Esophagus muscularis mucosa (tissue), 4 donors: ENCODE results near the gene UNC5CL. TPM values are rescaled to one million over a fixed set of nuclear protein-coding genes. Genes with fewer than 3 reads are reported as not detected.
A peak's percentile ranks its signal among the peaks of the same experiment; 100 is the strongest.

Experiments
- DNase-seq: peaks from one replicate; pipeline ENCODE4 v3.0.0-alpha.2; 2017; ENCODE audit errors: extremely low spot score
- H3K27ac ChIP-seq, 4 donors: fragments of 200-600 bp; sonication (generic); replicated peaks in 1 of 4; 1 replicate in 3 of 4; 2 replicates in 1 of 4; pipeline ENCODE4 v1.5.1; 2016 to 2019; ENCODE audit warnings: mild to moderate bottlenecking in 1 of 4
- H3K27me3 ChIP-seq, 4 donors: fragments of 200-600 bp; sonication (generic); one replicate each; pipeline versions ENCODE4 v1.5.1 to v1.6.0; 2016 to 2019
- H3K36me3 ChIP-seq, 4 donors: fragments of 200-600 bp; sonication (generic); one replicate each; pipeline ENCODE4 v1.5.1; 2016 to 2019
- H3K4me1 ChIP-seq, 4 donors: fragments of 200-600 bp; sonication (generic); one replicate each; pipeline ENCODE4 v1.5.1; 2016 to 2019
- H3K4me3 ChIP-seq, 4 donors: fragments of 200-600 bp; sonication (generic); 1 replicate in 2 of 4; 2 replicates in 2 of 4; pipeline ENCODE4 v1.5.1; 2016 to 2019; ENCODE audit warnings: mild to moderate bottlenecking in 4 of 4, moderate library complexity in 1 of 4
- H3K9me3 ChIP-seq, 4 donors: fragments of 200-600 bp; sonication (generic); 1 replicate in 3 of 4; 2 replicates in 1 of 4; pipeline ENCODE4 v1.5.1; 2016 to 2019
- EP300 ChIP-seq: sonication (generic); formaldehyde crosslinking; IDR thresholded peaks from one replicate; pipeline ENCODE4 v1.6.1; 2017; ENCODE audit warnings: antibody characterized with exemption
- POLR2A ChIP-seq: fragments of 450-650 bp; IDR thresholded peaks from one replicate; pipeline ENCODE4 v1.6.1; 2017; ENCODE audit warnings: antibody characterized with exemption, moderate library complexity, mild to moderate bottlenecking, low read depth
- POLR2AphosphoS5 ChIP-seq, 2 donors: sonication (generic); formaldehyde crosslinking; IDR thresholded peaks; one replicate each; pipeline ENCODE4 v1.6.1; 2017; ENCODE audit warnings: antibody characterized with exemption in 2 of 2
- WGBS: methylation state at CpG from one replicate; pipeline ENCODE4 v1.1.5; 2018; 5-methylcytosine and 5-hydroxymethylcytosine counted together
- intact Hi-C: fragments of 100-400 bp; cut with DNase I; formaldehyde crosslinking; loops from one replicate; pipeline ENCODE4 v1.15.1; 2023
- total RNA-seq, 4 donors: library from RNA; depleted of rRNA; stranded (reverse); fragments of >200 nt; gene quantifications; one replicate each; pipeline versions ENCODE4 v1.1.0 to v1.2.1, GENCODE V29; 2016
- TF ChIP-seq, protein P1 (sequence below), 3 experiments: fragments of 200-600 bp in 2 of 3; fragments of 450-650 bp in 1 of 3; sonication (generic) in 2 of 3; IDR thresholded peaks; one replicate each; pipeline ENCODE4 v1.5.1; 2017 to 2019; ENCODE audit warnings: antibody characterized with exemption in 3 of 3, mild to moderate bottlenecking in 2 of 3, moderate library complexity in 1 of 3

UNC5CL gene
- total RNA-seq, 4 donors from 2014 or later, result 0.33 to 0.83 (median 0.60) TPM

DNA sequence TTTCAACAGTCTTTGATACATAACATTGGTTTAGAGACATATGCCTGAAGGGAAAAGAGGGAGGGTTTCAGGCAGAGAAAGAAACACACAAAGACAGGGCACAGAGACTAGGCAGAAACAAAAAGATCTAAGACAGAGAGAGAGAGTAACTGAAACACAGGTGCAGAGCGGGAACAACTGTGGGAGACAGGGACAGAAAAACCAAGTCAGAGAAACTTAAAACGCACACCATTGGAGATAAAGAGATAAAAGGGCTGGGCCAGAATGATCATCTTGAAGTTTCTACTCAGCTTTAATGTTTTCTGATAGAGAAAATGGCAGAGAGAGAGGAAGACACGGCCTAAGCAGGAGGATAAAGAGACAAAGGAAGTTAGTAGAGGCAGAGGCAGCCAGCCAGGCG lies 11.8 kb downstream of the UNC5CL start:
- 54% methylated on average over 4 of the region's 4 CpGs for WGBS

GRCh38 chr6:41025966-41026530 lies 13.0 kb downstream of the UNC5CL start:
- Histone ChIP-seq H3K4me3 (no peak overlapping the region), H3K27ac (no peak overlapping the region), H3K27me3 (no peaks in the 10 kb centered on the region), H3K4me1 (peaks cover 12 to 23% (median 20%) of the 10 kb centered on the region in 4 donors), H3K9me3 (no peaks in the 10 kb centered on the region), H3K36me3 (no peaks in the 10 kb centered on the region)
- DNase-seq, result no peak
- intact Hi-C loops, result loop anchor here (5.0 to 10.0 kb wide), 3 partner anchors 41 to 1681 kb away; no protein-coding TSS in a partner anchor
- 72% methylated on average over 3 of the region's 3 CpGs for WGBS
- TF ChIP-seq POLR2A (no peak), POLR2AphosphoS5 (IDR thresholded peaks at IDR 0.05) (no peak), EP300 (no peak)
- TF ChIP-seq, protein P1, sequence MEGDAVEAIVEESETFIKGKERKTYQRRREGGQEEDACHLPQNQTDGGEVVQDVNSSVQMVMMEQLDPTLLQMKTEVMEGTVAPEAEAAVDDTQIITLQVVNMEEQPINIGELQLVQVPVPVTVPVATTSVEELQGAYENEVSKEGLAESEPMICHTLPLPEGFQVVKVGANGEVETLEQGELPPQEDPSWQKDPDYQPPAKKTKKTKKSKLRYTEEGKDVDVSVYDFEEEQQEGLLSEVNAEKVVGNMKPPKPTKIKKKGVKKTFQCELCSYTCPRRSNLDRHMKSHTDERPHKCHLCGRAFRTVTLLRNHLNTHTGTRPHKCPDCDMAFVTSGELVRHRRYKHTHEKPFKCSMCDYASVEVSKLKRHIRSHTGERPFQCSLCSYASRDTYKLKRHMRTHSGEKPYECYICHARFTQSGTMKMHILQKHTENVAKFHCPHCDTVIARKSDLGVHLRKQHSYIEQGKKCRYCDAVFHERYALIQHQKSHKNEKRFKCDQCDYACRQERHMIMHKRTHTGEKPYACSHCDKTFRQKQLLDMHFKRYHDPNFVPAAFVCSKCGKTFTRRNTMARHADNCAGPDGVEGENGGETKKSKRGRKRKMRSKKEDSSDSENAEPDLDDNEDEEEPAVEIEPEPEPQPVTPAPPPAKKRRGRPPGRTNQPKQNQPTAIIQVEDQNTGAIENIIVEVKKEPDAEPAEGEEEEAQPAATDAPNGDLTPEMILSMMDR (IDR thresholded peaks at IDR 0.05), result no peak

More for the DNA sequence above, 11.8 kb downstream of the UNC5CL start:
- Histone ChIP-seq H3K4me3 (peak overlapping the region; percentile 59 to 62 (median 60)), H3K9me3 (no peaks in the 10 kb centered on the region), H3K4me1 (peaks cover 12 to 23% (median 20%) of the 10 kb centered on the region in 4 donors), H3K27ac (peak overlapping the region in 2 of 4 donors; percentile 78 to 79), H3K36me3 (no peaks in the 10 kb centered on the region), H3K27me3 (no peaks in the 10 kb centered on the region)
- intact Hi-C loops, result loop anchor here (5.0 to 10.0 kb wide), 3 partner anchors 40 to 1682 kb away; no protein-coding TSS in a partner anchor
- no peak for DNase-seq
- TF ChIP-seq EP300 (no peak), POLR2AphosphoS5 (IDR thresholded peaks at IDR 0.05) (no peak)

- 90% methylated on average over 3 of the region's 3 CpGs for WGBS
- Histone ChIP-seq H3K4me3 (no peak overlapping the region), H3K9me3 (no peaks in the 10 kb centered on the region), H3K36me3 (no peaks in the 10 kb centered on the region), H3K27me3 (no peaks in the 10 kb centered on the region), H3K27ac (no peak overlapping the region), H3K4me1 (peaks cover 7 to 13% (median 11%) of the 10 kb centered on the region in 4 donors)
- TF ChIP-seq, protein P1 (IDR thresholded peaks at IDR 0.05), result no peak
- no peak for TF ChIP-seq POLR2AphosphoS5 (IDR thresholded peaks at IDR 0.05)
- TF ChIP-seq EP300, result no peak
- no peak for TF ChIP-seq POLR2A
- intact Hi-C loops, result loop anchor here (10.0 kb wide), 2 partner anchors 1038 to 1678 kb away; no protein-coding TSS in a partner anchor
- no peak for DNase-seq
These were observed 15.9 kb downstream of the UNC5CL start for GRCh38 chr6:41023114-41023513.

GRCh38 chr6:41022294-41022693 lies 16.7 kb downstream of the UNC5CL start:
- no peaks in the 10 kb centered on the region for H3K9me3 ChIP-seq
- H3K4me1 ChIP-seq, result peaks cover 2 to 6% (median 3%) of the 10 kb centered on the region in 4 donors
- DNase-seq, result no peak
- intact Hi-C loops, result loop anchor here (10.0 kb wide), 2 partner anchors 1037 to 1677 kb away; no protein-coding TSS in a partner anchor
- no peak overlapping the region for H3K4me3 ChIP-seq
- no peak overlapping the region for H3K27ac ChIP-seq
- H3K27me3 ChIP-seq, result no peaks in the 10 kb centered on the region
- TF ChIP-seq POLR2A (no peak), EP300 (no peak), POLR2AphosphoS5 (IDR thresholded peaks at IDR 0.05) (no peak)
- TF ChIP-seq, protein P1 (IDR thresholded peaks at IDR 0.05), result no peak
- H3K36me3 ChIP-seq, result no peaks in the 10 kb centered on the region

- intact Hi-C loops, result loop anchor here (10.0 kb wide), 2 partner anchors 1037 to 1677 kb away; no protein-coding TSS in a partner anchor
- H3K4me3 ChIP-seq, result no peak overlapping the region
- 87% methylated on average over 3 of the region's 3 CpGs for WGBS
- H3K27ac ChIP-seq, result no peak overlapping the region
- no peaks in the 10 kb centered on the region for H3K36me3 ChIP-seq
- TF ChIP-seq, protein P1 (IDR thresholded peaks at IDR 0.05), result no peak
- no peak for TF ChIP-seq EP300
- TF ChIP-seq POLR2A, result no peak
- no peak for TF ChIP-seq POLR2AphosphoS5 (IDR thresholded peaks at IDR 0.05)
- H3K4me1 ChIP-seq, result peaks cover 0 to 4% (median 0%) of the 10 kb centered on the region in 4 donors
- DNase-seq, result no peak
- H3K9me3 ChIP-seq, result no peaks in the 10 kb centered on the region
- no peaks in the 10 kb centered on the region for H3K27me3 ChIP-seq
These were observed 17.2 kb downstream of the UNC5CL start for GRCh38 chr6:41021832-41022231.
